Measurements from ENCODE around the gene HOXA13. TPM values are rescaled to one million over a fixed set of nuclear protein-coding genes. Genes with fewer than 3 reads are reported as not detected.

Gene HOXA13
- total RNA-seq, 1 donor: 8.0 TPM

DNA sequence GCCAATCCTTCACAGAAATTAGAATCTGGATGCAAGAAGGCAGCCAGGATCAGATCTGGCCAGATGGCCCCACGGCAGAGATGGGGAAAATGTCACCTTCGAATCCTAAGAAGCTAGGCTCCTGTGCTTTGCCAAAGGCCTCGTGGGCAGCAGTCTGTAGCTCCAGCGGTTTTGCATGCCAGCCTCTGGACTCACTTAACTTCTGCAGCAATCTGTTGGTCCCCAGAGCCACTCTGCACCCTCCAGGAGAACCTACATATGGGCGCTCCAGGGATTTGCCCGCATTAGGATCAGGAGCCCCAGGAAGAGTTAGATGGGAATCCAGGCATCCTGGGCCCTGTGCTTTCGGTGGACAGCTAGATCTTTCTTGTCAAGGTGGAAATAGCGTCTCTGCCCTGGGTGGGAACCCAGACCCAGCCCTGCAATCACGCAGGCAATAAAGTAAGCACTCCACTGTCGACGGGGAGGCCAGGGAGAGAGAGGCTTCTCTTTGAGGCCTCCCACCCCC lies 10.1 kb upstream of the HOXA13 start:
- no peaks in the 10 kb centered on the region for H3K9me3 ChIP-seq (ENCODE audit: low read depth, low read length)
- no peaks in the 10 kb centered on the region for H3K36me3 ChIP-seq (ENCODE audit: insufficient read depth, low read length)
- TF ChIP-seq, protein P1, sequence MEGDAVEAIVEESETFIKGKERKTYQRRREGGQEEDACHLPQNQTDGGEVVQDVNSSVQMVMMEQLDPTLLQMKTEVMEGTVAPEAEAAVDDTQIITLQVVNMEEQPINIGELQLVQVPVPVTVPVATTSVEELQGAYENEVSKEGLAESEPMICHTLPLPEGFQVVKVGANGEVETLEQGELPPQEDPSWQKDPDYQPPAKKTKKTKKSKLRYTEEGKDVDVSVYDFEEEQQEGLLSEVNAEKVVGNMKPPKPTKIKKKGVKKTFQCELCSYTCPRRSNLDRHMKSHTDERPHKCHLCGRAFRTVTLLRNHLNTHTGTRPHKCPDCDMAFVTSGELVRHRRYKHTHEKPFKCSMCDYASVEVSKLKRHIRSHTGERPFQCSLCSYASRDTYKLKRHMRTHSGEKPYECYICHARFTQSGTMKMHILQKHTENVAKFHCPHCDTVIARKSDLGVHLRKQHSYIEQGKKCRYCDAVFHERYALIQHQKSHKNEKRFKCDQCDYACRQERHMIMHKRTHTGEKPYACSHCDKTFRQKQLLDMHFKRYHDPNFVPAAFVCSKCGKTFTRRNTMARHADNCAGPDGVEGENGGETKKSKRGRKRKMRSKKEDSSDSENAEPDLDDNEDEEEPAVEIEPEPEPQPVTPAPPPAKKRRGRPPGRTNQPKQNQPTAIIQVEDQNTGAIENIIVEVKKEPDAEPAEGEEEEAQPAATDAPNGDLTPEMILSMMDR (IDR thresholded peaks at IDR 0.05; ENCODE audit: extremely low read depth, low read depth, low read length): no peak
- peaks cover 11% of the 10 kb centered on the region for H3K27me3 ChIP-seq (ENCODE audit: insufficient read depth, low read length)
- no peak overlapping the region for H3K27ac ChIP-seq (ENCODE audit: low read depth, low read length)
- peak overlapping the region; percentile 86 for H2AFZ ChIP-seq (ENCODE audit: low read length)
- peaks cover 12% of the 10 kb centered on the region for H3K4me1 ChIP-seq (ENCODE audit: insufficient read depth, low read length)
- peak overlapping the region; percentile 85 for H3K4me2 ChIP-seq (ENCODE audit: insufficient read depth, low read length)
- no peak for DNase-seq (ENCODE audit: insufficient read length, low spot score, missing footprints)
- H4K20me1 ChIP-seq (ENCODE audit: insufficient read depth, low read length): no peaks in the 10 kb centered on the region
- H3K79me2 ChIP-seq (ENCODE audit: insufficient read depth, low read length): no peaks in the 10 kb centered on the region
- H3K4me3 ChIP-seq (ENCODE audit: insufficient read depth, low read length): peak overlapping the region; percentile 67

DNA sequence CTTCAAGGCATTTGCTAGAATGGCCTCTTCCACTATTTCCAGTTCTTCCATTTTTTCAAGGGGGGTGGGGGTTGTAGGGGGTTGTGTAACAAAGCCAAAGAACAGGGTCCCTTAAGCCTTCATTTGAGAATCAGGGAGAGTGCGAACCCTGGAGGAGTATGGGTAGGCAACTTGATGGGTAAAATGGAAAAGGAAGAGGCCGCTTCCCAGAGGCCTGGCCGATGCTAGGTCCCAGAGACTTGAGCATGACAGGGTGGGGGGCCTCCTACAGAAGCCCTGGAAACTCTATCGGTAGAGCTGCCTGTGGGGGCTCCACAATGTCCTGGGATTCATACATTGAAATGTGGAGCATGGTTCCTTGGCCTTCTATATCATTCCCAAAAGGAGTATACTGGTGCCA lies 9.1 kb upstream of the HOXA13 start:
- Histone ChIP-seq H3K36me3 (ENCODE audit: insufficient read depth, low read length) (no peaks in the 10 kb centered on the region), H3K4me2 (ENCODE audit: insufficient read depth, low read length) (no peak overlapping the region), H3K79me2 (ENCODE audit: insufficient read depth, low read length) (peaks cover 2% of the 10 kb centered on the region), H2AFZ (ENCODE audit: low read length) (no peak overlapping the region), H3K27ac (ENCODE audit: low read depth, low read length) (no peak overlapping the region), H3K27me3 (ENCODE audit: insufficient read depth, low read length) (peaks cover 11% of the 10 kb centered on the region), H3K9me3 (ENCODE audit: low read depth, low read length) (no peaks in the 10 kb centered on the region), H3K4me1 (ENCODE audit: insufficient read depth, low read length) (peaks cover 17% of the 10 kb centered on the region), H4K20me1 (ENCODE audit: insufficient read depth, low read length) (no peaks in the 10 kb centered on the region), H3K4me3 (ENCODE audit: insufficient read depth, low read length) (no peak overlapping the region)
- DNase-seq (ENCODE audit: insufficient read length, low spot score, missing footprints): no peak
- TF ChIP-seq, protein P1 (IDR thresholded peaks at IDR 0.05; ENCODE audit: extremely low read depth, low read depth, low read length): no peak

DNA sequence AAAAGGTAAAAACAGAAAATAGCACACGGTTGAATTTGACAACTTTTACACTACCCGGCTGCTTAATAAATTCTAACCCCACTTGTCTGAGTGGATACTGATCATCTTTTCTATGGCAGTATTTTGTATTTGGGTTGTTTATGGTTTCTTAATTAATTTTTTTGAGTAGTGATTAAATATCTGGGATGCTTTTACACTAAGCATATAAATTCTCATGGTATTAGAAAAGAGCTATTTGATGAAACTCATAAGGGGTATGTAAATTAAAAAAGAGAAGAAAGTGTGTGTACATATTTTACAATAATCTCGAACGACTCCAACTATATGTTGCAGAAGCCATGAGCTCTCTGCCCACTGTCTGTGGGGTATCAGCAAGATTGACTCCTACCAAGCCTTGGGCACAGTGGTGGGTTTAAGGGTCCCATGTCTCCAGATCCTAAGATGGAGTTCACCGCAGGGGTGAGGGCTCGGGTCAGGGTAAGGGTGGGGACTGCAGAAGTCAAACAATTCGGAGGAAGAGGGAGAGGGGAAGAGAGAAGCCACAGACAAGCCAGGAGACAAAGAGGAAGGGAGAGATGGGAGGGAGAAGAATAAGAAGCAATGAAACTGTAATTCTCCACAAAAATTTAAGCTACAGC lies 7.6 kb upstream of the HOXA13 start:
- Histone ChIP-seq H3K27me3 (ENCODE audit: insufficient read depth, low read length) (peaks cover 13% of the 10 kb centered on the region), H4K20me1 (ENCODE audit: insufficient read depth, low read length) (no peaks in the 10 kb centered on the region), H3K4me3 (ENCODE audit: insufficient read depth, low read length) (no peak overlapping the region), H2AFZ (ENCODE audit: low read length) (no peak overlapping the region), H3K79me2 (ENCODE audit: insufficient read depth, low read length) (peaks cover 7% of the 10 kb centered on the region), H3K4me1 (ENCODE audit: insufficient read depth, low read length) (peaks cover 17% of the 10 kb centered on the region), H3K36me3 (ENCODE audit: insufficient read depth, low read length) (no peaks in the 10 kb centered on the region), H3K4me2 (ENCODE audit: insufficient read depth, low read length) (no peak overlapping the region), H3K27ac (ENCODE audit: low read depth, low read length) (no peak overlapping the region), H3K9me3 (ENCODE audit: low read depth, low read length) (no peaks in the 10 kb centered on the region)
- TF ChIP-seq, protein P1 (IDR thresholded peaks at IDR 0.05; ENCODE audit: extremely low read depth, low read depth, low read length): no peak
- no peak for DNase-seq (ENCODE audit: insufficient read length, low spot score, missing footprints)

DNA sequence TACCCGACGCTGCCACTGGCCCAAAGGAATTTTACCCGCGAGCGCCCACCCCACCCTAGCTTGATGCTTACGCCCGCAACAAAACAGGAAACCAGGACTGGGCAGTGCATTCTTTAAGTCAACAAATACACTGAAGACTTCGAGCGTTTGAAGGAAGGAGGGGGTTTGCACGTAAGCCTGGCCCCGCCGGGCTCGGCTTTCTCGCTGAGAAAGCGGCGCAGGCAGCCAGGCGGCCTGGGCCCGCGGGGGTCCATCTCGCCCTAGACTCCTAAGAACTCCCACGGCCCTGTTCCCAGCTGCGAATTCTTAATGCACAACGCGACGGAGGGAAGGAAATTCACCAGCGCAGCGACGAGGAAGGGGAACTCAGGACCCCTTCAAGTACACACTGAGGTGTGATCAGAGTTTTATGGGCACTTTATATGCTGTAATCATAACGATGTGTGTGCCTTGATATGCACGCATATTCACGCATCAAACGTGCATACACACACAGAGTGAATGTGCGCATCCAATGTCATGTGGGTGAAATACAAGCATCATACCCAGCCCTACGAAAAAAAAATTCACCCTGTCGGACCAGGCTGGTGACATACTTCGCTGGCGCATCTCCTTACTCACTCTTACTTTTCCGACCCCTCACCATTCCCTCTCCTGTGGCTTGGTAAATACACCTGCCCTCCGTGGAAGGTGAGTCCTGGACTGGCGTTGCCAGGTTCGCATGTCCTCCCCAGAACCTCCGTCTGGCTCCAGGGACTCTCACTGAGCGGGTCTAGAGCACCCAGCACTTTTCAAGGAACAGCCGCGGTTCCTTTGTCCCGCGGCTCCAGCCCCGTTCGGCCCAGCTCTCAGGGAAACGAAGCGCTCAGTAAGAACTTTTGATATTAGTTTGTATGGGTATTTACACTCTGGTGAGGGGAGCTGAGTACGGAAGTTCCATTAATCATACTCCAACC lies 5.7 kb upstream of the HOXA13 start:
- Histone ChIP-seq H3K79me2 (ENCODE audit: insufficient read depth, low read length) (peaks cover 18% of the 10 kb centered on the region), H3K27ac (ENCODE audit: low read depth, low read length) (no peak overlapping the region), H2AFZ (ENCODE audit: low read length) (peak overlapping the region; percentile 84), H3K27me3 (ENCODE audit: insufficient read depth, low read length) (peaks cover 13% of the 10 kb centered on the region), H3K4me1 (ENCODE audit: insufficient read depth, low read length) (peaks cover 18% of the 10 kb centered on the region), H3K4me3 (ENCODE audit: insufficient read depth, low read length) (peak overlapping the region; percentile 67), H4K20me1 (ENCODE audit: insufficient read depth, low read length) (no peaks in the 10 kb centered on the region), H3K9me3 (ENCODE audit: low read depth, low read length) (no peaks in the 10 kb centered on the region), H3K36me3 (ENCODE audit: insufficient read depth, low read length) (no peaks in the 10 kb centered on the region), H3K4me2 (ENCODE audit: insufficient read depth, low read length) (peak overlapping the region; percentile 83)
- TF ChIP-seq, protein P1 (IDR thresholded peaks at IDR 0.05; ENCODE audit: extremely low read depth, low read depth, low read length): no peak
- peak; percentile 77 for DNase-seq (ENCODE audit: insufficient read length, low spot score, missing footprints)

All from osteoblast (primary cell).